NCI-H510A (cell line): Measurements from ENCODE around the gene MYL3.
"Not testable (repeated sequence)": the region's sequence is repeated elsewhere in the genome, so short reads cannot be mapped to it uniquely, and the experiment has no call there.

Experiments
- DNase-seq: peaks from one replicate; lab custom pipeline; 2025; lab: John Stamatoyannopoulos, UW

The MYL3 gene

DNA sequence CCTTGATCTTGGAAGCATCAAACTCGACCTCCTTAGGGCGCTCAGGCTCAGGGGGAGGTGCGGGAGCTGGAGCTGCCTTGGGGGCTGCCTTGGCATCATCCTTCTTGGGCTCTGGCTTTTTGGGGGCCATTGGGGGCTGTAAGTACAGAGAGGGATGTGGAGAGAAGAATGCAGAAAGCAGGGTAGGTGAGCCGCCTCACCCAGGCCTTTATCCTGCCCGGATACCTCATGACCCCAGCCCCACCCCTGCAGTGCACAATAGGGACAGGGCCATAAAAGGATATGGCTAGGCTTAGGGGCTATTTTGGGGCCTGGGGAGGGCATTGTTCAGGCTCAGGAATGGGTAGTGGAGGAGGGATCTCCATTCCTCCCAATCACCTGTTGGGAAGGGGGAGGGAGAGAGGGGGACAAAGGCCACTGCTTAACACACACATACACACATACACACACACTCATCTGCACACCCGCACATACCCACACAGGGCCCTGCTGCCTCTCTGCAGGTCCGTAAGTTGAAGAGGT lies at the start of gene MYL3:
Gene MYL3, minus strand, starts transcription at position 184 of the 522 bp plus-strand sequence. Its CDS starts 54 bp downstream, at position 130.
- no peak for DNase-seq

DNA sequence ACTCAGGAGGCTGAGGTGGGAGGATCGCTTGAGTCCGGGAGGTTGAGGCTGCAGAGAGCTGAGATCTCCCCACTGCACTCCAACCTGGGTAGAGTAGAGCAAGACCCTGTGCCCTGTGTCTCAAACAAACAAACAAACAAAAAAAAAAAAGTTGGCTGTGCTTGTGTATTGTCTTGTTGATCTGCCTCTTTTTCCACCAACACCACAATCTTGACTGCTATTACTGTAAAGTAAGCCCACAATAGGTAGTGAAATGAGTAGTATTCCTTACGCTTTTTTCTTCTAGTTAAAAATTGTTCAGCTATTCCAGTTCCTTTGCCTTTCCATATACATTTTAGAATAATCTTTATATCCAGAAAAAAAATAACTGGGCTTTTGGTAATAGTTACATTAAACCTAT lies 49.7 kb upstream of the MYL3 start:
- DNase-seq, result no peak

DNA sequence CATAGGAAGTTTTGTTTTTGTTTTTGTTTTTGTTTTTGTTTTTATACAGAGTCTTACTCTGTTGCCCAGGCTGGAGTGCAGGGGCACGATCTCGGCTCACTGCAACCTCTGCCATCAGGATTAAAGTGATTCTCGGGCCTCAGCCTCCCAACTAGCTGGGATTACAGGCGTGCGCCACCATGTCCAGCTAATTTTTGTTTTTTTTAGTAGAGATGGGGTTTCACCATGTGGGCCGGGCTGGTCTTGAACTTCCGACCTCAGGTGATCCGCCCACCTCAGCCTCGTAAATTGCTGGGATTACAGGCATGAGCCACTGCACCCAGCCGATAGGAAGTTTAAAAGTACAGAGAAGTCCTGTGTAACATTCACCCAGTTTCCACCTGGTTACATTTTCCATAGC lies 47.7 kb upstream of the MYL3 start:
- not testable (repeated sequence) for DNase-seq

DNA sequence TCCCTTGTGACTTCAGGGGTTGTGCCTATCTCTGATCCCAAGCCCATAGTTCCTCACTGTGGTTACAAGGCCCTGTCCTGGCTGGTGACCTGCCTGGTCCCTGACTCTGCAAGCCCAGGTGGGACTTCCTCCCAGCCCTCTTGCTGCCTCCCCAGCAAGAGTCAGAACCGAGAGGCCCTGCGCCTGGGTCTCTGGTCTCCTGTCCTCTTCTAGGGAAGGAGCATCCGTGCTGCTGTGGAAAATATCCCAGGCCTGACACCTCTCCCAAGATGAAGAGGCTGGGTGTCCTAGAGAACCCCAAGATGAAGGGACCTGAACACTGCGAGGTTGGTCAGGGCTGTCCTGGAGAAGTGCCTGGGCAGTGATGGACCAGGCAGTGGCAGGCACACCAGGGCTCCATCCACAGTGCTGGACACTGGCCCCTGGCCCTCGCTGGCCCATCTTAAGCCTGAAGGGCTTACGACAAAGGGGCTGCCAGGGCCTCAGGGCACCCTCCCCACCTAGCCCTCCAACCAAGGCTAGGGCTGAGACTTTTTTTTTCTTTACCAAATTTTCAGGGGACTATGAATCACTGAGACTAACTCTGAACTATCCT lies 47.0 kb upstream of the MYL3 start:
- no peak for DNase-seq

DNA sequence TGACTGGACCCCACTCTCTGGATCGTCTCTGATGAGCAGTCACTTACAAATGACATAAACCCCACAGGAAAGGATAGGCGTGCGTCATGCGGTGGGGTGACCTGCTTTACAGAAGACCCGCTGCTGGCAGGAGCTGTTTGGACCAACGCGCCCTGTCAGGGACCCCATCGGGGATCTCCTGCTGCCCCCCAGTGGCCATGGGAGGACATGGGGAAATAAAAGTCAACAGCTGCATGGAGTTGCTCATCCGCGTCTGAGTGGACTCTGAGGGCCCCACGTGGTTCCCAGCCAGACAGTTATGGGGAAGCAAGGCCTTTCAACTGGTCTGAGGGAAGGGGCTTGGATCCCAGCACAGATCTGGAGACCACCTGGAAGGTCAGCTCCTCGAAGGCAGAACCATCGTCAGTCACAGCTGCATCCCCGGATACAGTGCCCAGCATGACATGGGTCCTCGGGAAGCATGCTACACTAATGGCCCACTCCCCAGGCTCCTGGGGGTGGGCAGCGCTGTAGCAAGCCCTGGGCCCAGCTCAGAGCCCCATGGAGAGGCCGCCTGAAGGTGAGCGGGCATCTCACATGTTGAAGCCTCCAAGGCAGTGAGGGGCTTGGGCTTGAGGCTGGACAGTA lies 46.4 kb upstream of the MYL3 start:
- DNase-seq, result peak; percentile 70

DNA sequence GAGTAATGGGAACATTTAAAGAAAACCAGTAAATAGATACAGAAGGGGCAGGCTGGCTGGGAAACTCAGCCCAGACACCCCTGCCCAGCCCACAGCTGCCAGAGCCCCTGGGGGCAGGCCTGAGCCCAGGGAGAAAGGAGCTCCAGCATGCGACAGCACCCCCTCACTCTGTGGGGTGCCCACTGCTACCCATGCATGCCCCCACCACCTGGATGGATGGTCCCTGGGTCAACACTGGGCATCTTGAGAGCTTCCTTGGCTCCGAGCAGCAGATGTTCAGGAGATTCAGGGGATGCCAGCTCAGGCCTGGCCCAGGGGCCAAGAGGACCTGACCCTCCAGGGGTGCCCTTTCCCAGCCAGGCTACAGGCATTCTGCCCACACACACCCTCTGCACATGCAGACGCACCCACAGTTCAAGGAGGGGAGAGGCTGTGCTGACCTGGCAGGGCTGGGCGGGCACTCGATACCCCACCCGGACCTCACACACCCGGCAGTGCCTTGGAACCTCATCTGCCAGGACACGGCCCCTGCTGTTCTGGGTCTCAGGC lies 45.8 kb upstream of the MYL3 start:
- DNase-seq, result no peak

DNA sequence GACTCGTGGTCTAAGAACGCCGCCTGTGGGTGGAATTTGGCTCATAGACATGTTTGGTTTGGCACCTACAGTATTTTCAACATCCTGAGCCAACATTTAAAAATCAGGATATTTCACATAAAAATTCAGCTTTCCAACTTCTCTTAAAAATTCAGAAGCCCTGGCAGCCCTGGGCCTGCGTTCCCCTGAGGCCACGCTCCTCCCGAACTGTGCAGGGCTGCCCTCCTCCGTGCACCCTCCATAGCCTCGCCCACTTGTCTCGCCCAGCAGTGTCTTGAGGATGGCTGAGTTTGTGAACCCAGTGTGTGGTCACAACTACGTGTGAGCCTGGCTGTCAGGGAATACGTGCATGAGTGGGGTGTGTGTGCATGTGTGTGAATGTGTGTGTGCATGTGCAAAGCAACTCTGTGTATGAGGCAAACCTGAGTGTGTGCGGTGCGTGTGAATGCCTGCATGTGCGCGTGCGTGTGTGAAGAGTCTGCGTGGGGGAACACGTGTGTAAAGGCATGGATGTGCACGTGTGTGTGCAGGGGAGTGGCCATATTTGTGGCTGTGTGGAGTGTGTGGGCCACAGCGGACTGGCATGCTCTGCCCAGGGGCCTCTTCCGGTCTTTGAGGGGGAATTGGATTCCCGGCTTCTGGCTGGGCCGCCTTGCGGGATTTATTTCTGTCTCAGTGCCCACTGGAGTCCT lies 45.2 kb upstream of the MYL3 start:
- DNase-seq, result no peak

DNA sequence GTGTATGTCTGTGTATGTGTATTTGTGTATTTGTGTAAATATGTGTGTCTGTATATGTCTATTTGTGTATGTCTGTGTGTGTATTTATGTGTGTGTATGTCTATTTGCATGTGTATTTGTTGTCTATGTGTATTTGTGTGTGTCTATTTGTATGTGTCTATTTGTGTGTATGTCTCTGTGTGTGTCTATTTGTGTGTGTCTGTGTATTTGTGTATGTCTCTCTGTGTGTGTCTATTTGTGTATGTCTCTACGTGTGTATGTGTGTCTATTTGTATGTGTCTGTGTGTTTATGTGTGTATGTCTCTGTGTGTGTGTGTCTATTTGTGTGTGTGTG lies 44.7 kb upstream of the MYL3 start:
- DNase-seq, result no peak

DNA sequence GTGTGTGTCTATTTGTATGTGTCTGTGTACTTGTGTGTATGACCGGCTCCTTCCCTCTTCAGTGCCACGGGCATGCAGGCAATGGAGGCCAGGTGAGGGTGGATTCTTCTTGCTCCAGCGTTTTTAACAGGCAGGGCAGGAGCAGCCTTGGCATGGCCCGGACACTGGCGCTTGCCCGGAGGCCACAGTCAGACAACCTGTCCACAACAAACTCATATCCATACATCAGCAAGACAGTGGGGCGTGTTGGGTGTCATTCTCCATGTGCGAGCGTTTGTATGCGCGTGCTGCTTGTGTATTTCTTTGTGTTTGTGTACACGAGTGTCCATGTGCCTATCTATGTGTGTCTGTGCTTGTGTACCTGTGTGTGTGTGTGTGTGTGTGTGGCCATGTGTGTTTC lies 44.0 kb upstream of the MYL3 start:
- no peak for DNase-seq

DNA sequence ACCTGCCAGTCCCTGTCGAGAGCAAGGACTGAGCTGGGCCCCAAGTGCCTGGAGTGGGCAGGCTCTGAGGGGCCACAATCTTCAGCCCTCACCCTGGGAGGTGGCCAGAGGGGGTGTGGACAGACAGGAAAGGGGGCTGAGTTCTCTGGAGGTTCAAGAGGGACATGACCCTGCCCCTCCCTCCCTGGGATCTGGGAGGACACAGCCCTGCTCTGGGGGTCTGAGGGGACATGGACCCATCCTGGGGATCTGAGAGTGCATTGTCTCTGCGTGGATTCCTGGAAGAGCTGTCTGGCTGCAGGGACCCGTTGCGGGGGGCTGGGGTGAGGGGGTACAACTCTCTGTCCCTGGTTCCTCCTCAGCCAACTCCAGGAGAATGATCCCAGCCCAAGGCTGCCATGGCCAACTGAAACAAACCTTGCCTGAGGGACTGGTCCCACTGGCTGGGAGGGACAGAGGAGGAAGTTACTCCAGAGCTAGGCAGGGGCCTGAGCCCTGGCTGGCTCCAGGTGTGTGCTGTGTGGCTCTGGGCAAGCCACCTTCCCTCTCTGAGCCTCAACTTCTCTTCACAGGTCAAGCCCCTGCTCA lies 43.3 kb upstream of the MYL3 start:
- no peak for DNase-seq

DNA sequence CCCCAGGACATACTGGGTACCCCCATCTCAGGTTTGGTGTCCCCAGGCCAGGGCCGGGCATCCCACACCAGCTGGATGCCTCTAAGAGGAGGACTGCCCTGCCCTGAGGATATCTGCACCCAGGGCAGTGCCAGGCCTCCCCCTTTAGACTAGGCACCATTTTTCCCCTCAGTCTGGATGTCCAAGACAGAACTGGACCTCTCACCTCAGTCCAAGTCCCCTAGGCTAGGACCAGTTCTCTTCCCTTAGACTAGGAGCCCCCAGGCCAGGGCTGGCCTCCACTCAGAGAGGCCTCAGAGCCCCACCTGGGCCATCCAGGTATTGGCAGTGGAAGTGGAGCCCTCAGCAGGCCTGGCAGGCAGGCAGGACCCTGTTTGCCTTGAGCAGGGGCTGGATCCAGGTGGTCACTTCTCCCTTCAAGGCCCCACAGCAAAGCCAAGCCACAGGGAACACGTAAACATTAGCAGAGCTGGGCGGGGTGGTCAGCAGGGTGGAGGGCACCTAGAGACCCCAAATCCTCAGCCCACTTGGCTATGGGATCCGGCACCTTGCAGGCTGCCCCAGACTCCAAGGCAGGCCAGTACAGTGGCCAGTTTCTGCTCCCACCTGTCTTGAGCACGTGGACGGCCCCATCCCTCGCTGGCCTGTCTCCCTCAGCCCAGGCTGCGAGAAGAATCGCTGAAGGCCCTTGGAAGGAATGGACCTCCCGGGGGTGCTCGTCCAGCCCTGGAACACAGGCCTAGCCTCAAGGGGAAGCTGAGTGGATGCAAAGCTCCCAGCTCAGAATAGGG lies 42.6 kb upstream of the MYL3 start:
- DNase-seq, result no peak

DNA sequence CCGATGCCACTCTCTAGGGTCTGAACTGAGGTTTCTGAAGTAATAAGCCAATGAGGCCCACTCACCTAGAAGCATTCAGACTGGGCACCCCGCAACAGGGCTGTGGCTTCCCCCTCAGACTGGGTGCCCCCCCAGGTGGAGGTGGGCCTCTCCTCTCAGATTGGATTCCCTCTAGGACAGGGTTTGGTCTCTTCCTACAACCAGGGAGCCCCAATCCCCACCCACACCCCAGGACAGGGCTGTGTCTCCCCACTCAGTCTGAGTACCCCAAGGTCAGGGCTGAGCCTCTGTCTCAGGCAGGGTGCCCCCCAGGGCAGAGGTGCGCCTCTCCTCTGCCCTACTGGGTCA lies 41.9 kb upstream of the MYL3 start:
- no peak for DNase-seq

DNA sequence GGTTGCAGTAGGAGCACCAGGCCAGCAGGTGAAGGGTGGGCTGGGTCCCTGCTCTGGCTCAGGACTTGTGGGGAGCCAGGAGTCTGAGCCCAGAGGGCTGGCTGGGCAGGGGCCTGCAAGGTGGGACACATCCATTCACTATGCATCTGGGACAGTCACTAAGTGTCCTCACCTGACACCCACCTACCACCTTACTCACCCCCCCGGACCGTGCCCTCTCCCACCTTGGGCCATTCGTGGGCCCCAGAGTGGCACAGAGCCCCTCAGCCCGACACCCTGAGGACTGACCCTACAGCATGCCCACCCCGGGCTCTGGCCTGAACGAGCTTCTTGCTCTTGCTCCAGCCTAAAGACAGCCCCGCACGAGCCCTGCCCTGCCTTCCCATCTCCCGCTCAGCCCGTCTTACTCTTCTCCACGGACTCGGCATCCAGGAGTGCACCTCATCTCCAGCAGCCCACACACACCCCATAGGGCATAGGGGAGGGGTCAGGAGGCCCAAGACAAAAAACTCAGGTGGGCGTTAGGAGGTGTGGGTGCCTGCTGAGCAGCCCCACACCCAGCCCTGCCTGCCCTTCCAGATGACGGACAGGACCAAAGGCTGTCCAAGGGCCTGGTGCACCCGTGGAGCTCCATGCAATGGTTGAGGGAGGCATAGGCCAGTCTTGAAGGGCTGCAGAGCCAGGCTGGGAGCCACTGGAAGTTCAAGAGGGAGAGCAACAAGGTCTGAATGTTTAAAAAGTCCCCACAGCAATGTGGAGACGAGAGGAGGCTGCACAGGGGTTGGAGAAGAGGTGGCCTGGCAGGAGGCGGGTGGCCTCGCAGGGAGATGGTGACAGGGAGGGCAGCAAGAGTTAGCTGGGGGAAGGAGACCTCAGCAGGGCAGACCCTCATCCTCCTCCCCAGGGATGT lies 41.3 kb upstream of the MYL3 start:
- no peak for DNase-seq

DNA sequence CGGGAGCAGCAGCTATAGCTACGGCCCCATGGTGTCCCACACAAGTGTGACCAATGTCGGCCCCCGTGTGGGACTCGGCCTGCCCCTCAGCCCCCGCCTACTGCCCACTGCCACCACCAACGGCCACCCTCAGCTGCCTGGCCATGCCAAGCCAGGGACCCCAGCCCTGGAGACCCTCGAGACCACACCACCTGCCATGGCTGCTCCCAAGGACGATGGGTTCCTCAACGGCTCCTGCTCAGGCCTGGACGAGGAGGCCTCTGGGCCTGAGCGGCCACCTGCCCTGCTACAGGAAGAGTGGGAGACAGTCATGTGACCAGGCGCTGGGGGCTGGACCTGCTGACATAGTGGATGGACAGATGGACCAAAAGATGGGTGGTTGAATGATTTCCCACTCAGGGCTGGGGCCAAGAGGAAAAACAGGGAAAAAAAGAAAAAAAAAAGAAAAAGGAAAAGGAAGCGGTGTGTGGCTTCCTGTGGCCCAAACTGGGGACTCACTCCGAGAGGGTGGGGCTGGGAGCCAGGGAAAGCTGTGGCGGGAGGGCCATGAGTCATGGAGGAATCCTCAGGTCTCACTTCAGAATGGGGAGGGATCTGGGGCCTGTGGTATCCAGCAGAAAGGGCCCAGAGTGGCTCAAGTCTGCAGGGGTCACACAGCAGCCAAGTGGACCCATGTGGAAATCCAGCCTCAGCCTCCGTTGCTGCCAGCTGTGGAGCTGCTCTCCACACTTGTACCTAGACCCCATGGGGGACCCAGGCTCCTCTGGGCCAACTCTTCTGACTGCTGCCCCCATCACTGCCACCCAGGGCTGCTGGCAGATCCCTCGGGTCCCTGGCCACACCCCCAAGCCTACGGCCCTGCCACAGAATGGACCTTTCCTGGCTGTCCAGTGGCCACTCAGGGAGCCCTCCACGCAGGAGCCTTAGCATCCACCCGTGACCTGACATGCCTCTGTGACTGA lies 40.4 kb upstream of the MYL3 start:
- no peak for DNase-seq

DNA sequence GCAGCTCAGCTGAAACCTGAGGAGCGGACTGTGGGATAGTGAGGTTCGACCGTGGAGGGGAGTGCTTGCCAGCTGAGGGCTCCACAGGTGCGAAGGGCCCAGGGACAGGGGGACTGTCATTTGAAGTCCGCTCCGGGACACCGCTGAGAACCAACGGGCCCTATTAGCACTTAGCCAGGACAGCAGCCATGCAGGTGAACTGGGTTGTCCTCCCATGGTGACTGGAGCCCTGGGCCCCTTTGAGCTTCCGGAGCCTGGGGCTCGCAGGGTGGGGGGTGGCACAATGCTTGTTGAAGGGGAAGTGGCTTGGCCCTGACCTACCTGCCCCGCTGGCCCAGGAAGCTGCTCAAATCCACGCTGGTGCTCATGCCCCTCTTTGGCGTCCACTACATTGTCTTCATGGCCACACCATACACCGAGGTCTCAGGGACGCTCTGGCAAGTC lies 39.0 kb upstream of the MYL3 start:
- no peak for DNase-seq

DNA sequence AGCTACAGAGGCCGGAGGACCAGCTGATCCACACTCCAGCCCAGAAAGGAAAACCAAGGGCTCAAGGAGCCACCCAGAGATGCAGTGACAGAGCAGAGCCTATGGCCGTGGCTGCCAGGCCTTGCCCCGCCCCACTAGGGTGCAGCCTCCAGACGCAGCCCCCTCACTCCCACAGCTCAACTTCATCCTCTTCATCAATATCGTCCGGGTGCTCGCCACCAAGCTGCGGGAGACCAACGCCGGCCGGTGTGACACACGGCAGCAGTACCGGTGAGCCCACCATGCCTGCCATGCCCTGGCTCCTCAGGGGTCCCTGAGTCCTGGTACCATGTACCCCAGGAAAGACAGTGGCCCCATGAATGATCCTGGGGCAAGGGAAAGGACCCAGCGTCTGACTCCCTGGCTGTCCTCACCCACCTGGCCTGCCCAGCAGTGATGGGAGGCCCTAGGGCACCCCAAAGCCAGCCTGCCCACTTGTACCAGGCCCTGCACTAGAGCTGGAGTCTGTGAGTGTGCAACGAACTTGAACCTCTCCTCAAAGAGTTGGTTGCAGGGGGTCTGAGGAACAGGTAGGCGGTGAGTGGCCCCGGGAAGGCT lies 38.4 kb upstream of the MYL3 start:
- no peak for DNase-seq

DNA sequence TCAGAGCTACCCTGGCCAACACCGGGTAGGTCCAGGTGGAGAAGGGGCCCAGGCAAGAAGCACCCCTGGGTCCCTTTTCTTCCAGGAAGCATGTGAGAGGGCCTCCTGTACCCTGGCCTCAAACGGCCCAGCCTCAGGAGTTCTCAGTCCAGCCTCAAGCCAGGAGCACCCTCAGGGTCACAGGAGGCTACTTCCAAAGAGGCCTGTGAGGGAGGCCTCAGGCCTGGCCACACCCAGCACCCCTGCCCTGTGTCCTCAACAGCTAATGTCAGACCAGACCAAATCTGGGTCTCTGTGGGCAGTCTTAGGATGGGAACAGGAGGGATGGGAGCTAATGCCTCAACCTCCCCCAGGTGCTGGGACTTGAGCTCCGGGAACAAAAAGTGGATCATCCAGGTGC lies 37.8 kb upstream of the MYL3 start:
- DNase-seq, result no peak

DNA sequence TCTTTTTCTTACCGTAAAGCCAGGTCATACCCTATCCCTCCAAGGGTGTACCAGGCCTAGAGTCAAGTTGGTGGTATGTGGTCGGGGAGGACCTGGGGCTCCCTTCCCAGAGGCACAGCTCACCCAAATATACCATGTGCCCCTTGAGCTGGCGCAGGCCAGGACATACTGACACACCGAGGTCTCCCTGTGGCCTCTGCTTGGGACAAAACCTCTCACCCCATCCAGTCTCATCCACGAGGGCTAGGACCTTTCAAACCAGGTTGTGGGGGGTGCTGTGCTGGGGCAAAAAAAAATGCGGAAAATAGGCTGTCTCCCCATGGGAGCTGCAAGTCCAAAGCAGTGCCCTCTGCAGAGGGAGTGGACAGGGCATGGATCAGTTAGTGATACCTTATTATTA lies 37.1 kb upstream of the MYL3 start:
- no peak for DNase-seq

DNA sequence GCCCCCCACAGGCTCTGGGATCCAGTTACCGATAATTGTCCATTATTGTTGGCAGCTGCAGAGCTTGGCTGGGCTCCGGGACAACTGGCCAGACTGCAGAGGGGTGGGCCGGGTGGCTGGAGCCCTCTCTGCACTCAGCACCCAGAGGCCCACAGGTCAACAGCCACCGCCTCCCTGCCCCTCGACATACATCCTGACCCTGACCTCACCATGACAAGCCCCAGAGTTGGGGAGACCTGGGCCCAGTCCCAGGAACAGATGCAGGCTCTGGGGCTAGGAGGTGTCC lies 36.7 kb upstream of the MYL3 start:
- no peak for DNase-seq
